AG04450 (cell line): ENCODE measurements around the gene POLD3. TPM values are rescaled to one million over a fixed set of nuclear protein-coding genes. Genes with fewer than 3 reads are reported as not detected.

Experiments
- CTCF ChIA-PET: fragments of 300-600, 350-600 bp; formaldehyde crosslinking; extraction: SDS; loops from one replicate; lab custom pipeline; 2022; ENCODE audit warnings: antibody characterized with exemption, inconsistent platforms; lab: Charles Lee
- POLR2A ChIA-PET: fragments of 350-600 bp; formaldehyde crosslinking; extraction: SDS; loops from one replicate; lab custom pipeline; 2021; ENCODE audit warnings: antibody characterized with exemption, inconsistent platforms; lab: Yijun Ruan, JAX
- DNase-seq: peaks from one replicate; pipeline ENCODE4 v3.0.0-alpha.2; 2011; ENCODE audit warnings: low read depth, low spot score
- H3K27ac ChIP-seq: one replicate; pipeline ENCODE4 v1.5.1; 2012; ENCODE audit warnings: low read depth, low read length, control low read depth
- H3K27me3 ChIP-seq: one replicate; pipeline ENCODE4 v1.6.0; 2012; ENCODE audit warnings: low read length; ENCODE audit not compliant: control insufficient read depth, insufficient read depth
- H3K4me3 ChIP-seq: 2 replicates; pipeline ENCODE4 v1.5.1; 2011; ENCODE audit warnings: mild to moderate bottlenecking, low read depth, low read length, control low read depth
- H3K9me3 ChIP-seq: 2 replicates; pipeline ENCODE4 v1.5.1; 2012; ENCODE audit warnings: low read length; ENCODE audit not compliant: control insufficient read depth, insufficient read depth
- CTCF ChIP-seq: IDR thresholded peaks from 2 replicates; pipeline ENCODE4 v1.5.1; 2011; ENCODE audit warnings: low read depth, low read length, control low read depth, inconsistent platforms
- polyA plus RNA-seq: library from polyadenylated mRNA; depleted of rRNA; stranded (reverse); fragments of >200 nt; gene quantifications from 2 replicates; pipeline ENCODE4 v1.2.3, GENCODE V29; 2011

Gene POLD3
- polyA plus RNA-seq, 1 experiment, result 14.8 TPM

DNA sequence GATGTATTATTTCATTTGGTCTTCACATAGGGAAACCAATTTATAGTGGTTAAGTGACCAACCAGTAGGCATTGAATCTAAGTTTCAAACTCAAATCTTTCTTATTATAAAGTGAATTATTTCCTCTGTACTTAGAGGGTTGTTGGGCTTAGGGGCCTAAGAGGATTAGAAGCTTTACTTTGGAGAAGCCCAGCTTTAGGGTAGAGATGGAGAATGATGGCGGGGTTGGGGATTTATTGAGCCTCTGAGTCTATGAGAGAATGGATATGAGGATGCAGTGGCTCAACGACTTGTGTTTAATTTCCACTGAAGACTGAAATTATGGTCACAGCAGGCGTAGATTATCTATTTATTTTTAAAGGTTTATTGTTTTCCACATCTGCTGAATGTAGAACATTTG, 83.4 kb downstream of the POLD3 start:
- no peak for TF ChIP-seq CTCF
- H3K9me3 ChIP-seq, result peaks cover 8% of the 10 kb centered on the region
- ChIA-PET POLR2A (interaction anchor here (1.6 kb wide), 1 partner anchor 11 kb away, joined by 4 read pairs; no protein-coding TSS in a partner anchor), CTCF (interaction anchor here (1.2 to 1.9 kb wide), 3 partner anchors 11 to 64 kb away, joined by 4 to 8 read pairs (median 4); no protein-coding TSS in a partner anchor)
- no peaks in the 10 kb centered on the region for H3K27me3 ChIP-seq
- no peak overlapping the region for H3K27ac ChIP-seq
- no peak overlapping the region for H3K4me3 ChIP-seq
- DNase-seq, result no peak

- H3K27me3 ChIP-seq, result no peaks in the 10 kb centered on the region
- H3K27ac ChIP-seq, result no peak overlapping the region
- no peak for DNase-seq
- ChIA-PET CTCF (interaction anchor here (0.7 to 2.1 kb wide), 4 partner anchors 10 to 63 kb away, joined by 3 to 11 read pairs (median 6); no protein-coding TSS in a partner anchor), POLR2A (interaction anchor here (1.6 kb wide), 1 partner anchor 10 kb away, joined by 4 read pairs; no protein-coding TSS in a partner anchor)
- peaks cover 10% of the 10 kb centered on the region for H3K9me3 ChIP-seq
- H3K4me3 ChIP-seq, result no peak overlapping the region
- no peak for TF ChIP-seq CTCF
Observed at GRCh38 chr11:74676596-74676995, 84.2 kb downstream of the POLD3 start.

DNA sequence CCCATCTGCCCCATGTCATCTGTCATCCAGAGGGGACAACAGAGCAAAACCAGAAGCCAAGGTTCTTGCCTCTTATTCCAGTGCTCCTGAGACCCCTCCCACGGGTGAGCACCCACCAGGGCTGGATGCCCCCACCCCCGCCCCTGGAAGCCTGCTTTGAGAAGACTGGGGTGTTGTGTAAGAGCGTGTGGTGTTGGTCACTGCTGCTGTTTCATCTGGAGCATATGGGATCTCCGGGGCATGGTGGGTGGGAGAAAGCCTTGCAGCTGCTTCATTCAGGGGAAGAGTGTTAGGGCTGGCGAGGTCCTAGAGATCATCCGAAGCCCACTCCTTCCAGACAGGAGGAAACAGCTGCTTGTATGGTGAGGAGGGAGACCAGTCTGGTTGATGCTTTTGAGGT, 84.7 kb downstream of the POLD3 start:
- H3K27ac ChIP-seq, result no peak overlapping the region

GRCh38 chr11:74678041-74678440, 85.7 kb downstream of the POLD3 start:
- CTCF ChIA-PET, result interaction anchor here (0.7 to 2.1 kb wide), 2 partner anchors 23 to 25 kb away, joined by 3 to 11 read pairs; no protein-coding TSS in a partner anchor
- Histone ChIP-seq H3K27ac (no peak overlapping the region), H3K27me3 (no peaks in the 10 kb centered on the region), H3K4me3 (no peak overlapping the region), H3K9me3 (peaks cover 10% of the 10 kb centered on the region)
- no peak for DNase-seq
- TF ChIP-seq CTCF, result no peak
- POLR2A ChIA-PET, result interaction anchor here (0.6 to 0.9 kb wide), 2 partner anchors 28 to 35 kb away, joined by 3 to 5 read pairs; no protein-coding TSS in a partner anchor

More for the DNA sequence above, 84.7 kb downstream of the POLD3 start:
- no peak for DNase-seq
- H3K27me3 ChIP-seq, result no peaks in the 10 kb centered on the region
- peaks cover 10% of the 10 kb centered on the region for H3K9me3 ChIP-seq
- no peak overlapping the region for H3K4me3 ChIP-seq
- TF ChIP-seq CTCF, result no peak
- ChIA-PET CTCF (interaction anchor here (0.7 to 2.1 kb wide), 3 partner anchors 24 to 63 kb away, joined by 3 to 11 read pairs (median 8); no protein-coding TSS in a partner anchor), POLR2A (interaction anchor here (0.9 to 1.6 kb wide), 2 partner anchors 9 to 27 kb away, joined by 3 to 4 read pairs; no protein-coding TSS in a partner anchor)
